H9 (cell line): ENCODE results near the gene VPS16. TPM values are rescaled to one million over a fixed set of nuclear protein-coding genes. Genes with fewer than 3 reads are reported as not detected.

ENCODE experiments used
- DNase-seq: peaks from one replicate; pipeline ENCODE4 v3.0.0-alpha.2; 2017
- H2AFZ ChIP-seq: one replicate; pipeline ENCODE4 v1.6.1; 2013; ENCODE audit warnings: mild to moderate bottlenecking, low read length, control low read depth, moderate library complexity
- H2AK5ac ChIP-seq: 2 replicates; pipeline ENCODE4 v1.6.1; 2013; ENCODE audit warnings: low read length, control low read depth, mixed read lengths; ENCODE audit not compliant: insufficient read length
- H2BK120ac ChIP-seq: one replicate; pipeline ENCODE4 v1.6.1; 2013; ENCODE audit warnings: low read depth, mild to moderate bottlenecking, low read length, control low read depth, inconsistent platforms; ENCODE audit not compliant: poor library complexity, severe bottlenecking
- H2BK12ac ChIP-seq: 2 replicates; pipeline ENCODE4 v1.6.1; 2013; ENCODE audit warnings: low read length, control low read depth, mixed read lengths, low read depth; ENCODE audit not compliant: insufficient read length
- H2BK15ac ChIP-seq: 2 replicates; pipeline ENCODE4 v1.6.1; 2013; ENCODE audit warnings: low read depth, low read length, control low read depth
- H2BK20ac ChIP-seq: one replicate; pipeline ENCODE4 v1.6.1; 2013; ENCODE audit warnings: low read depth, mild to moderate bottlenecking, low read length, control low read depth, inconsistent platforms; ENCODE audit not compliant: poor library complexity, severe bottlenecking
- H2BK5ac ChIP-seq: 2 replicates; pipeline ENCODE4 v1.6.1; 2013; ENCODE audit warnings: low read length, control low read depth, mixed read lengths; ENCODE audit not compliant: insufficient read length
- H3K14ac ChIP-seq: 2 replicates; pipeline ENCODE4 v1.6.1; 2013; ENCODE audit warnings: low read length, control low read depth; ENCODE audit not compliant: insufficient read depth
- H3K18ac ChIP-seq: 2 replicates; pipeline ENCODE4 v1.6.1; 2013; ENCODE audit warnings: low read depth, mild to moderate bottlenecking, mixed read lengths, low read length, control low read depth; ENCODE audit not compliant: insufficient read length
- H3K23ac ChIP-seq: 2 replicates; pipeline ENCODE4 v1.6.1; 2013; ENCODE audit warnings: low read length, control low read depth, mixed read lengths, low read depth; ENCODE audit not compliant: insufficient read length
- H3K23me2 ChIP-seq: 2 replicates; pipeline ENCODE4 v1.6.1; 2013; ENCODE audit warnings: low read depth, mild to moderate bottlenecking, mixed read lengths, low read length, control low read depth; ENCODE audit not compliant: insufficient read length, poor library complexity, severe bottlenecking
- H3K27ac ChIP-seq: 2 replicates; pipeline ENCODE4 v1.5.1; 2013; ENCODE audit warnings: low read length, control low read depth, mixed read lengths, low read depth; ENCODE audit not compliant: insufficient read length
- H3K27me3 ChIP-seq: 2 replicates; pipeline ENCODE4 v1.6.1; 2013; ENCODE audit warnings: low read length, control low read depth, inconsistent platforms; ENCODE audit not compliant: insufficient read depth
- H3K4ac ChIP-seq: 2 replicates; pipeline ENCODE4 v1.6.1; 2013; ENCODE audit warnings: low read depth, mild to moderate bottlenecking, control low read depth, inconsistent platforms, low read length, moderate library complexity
- H3K4me1 ChIP-seq: 2 replicates; pipeline ENCODE4 v1.6.1; 2013; ENCODE audit warnings: low read length, control low read depth, inconsistent platforms; ENCODE audit not compliant: insufficient read depth
- H3K4me2 ChIP-seq: 2 replicates; pipeline ENCODE4 v1.6.1; 2013; ENCODE audit warnings: low read length, control low read depth, mixed read lengths; ENCODE audit not compliant: insufficient read length, insufficient read depth
- H3K56ac ChIP-seq: 2 replicates; pipeline ENCODE4 v1.6.1; 2013; ENCODE audit warnings: low read depth, mild to moderate bottlenecking, mixed read lengths, low read length, control low read depth; ENCODE audit not compliant: insufficient read length
- H3K79me1 ChIP-seq: 2 replicates; pipeline ENCODE4 v1.6.1; 2013; ENCODE audit warnings: low read depth, mild to moderate bottlenecking, moderate library complexity, low read length, control low read depth, inconsistent platforms; ENCODE audit not compliant: insufficient read depth, poor library complexity, severe bottlenecking
- H3K79me2 ChIP-seq: 2 replicates; pipeline ENCODE4 v1.6.1; 2013; ENCODE audit warnings: low read length, control low read depth, inconsistent platforms; ENCODE audit not compliant: insufficient read depth
- H3K9ac ChIP-seq: 2 replicates; pipeline ENCODE4 v1.6.1; 2013; ENCODE audit warnings: low read length, control low read depth, mixed read lengths; ENCODE audit not compliant: insufficient read length; ENCODE audit errors: extremely low read depth
- H3K9me3 ChIP-seq: one replicate; pipeline ENCODE4 v1.6.1; 2013; ENCODE audit warnings: low read depth, low read length, inconsistent platforms; ENCODE audit not compliant: control insufficient read depth
- H3T11ph ChIP-seq: one replicate; pipeline ENCODE4 v1.6.1; 2013; ENCODE audit warnings: mild to moderate bottlenecking, low read length, control low read depth, inconsistent platforms
- H4K20me1 ChIP-seq: one replicate; pipeline ENCODE4 v1.6.1; 2013; ENCODE audit not compliant: control insufficient read depth, insufficient read length, insufficient read depth
- H4K5ac ChIP-seq: 2 replicates; pipeline ENCODE4 v1.6.1; 2013; ENCODE audit warnings: low read depth, mild to moderate bottlenecking, mixed read lengths, low read length, control low read depth; ENCODE audit not compliant: insufficient read length
- H4K8ac ChIP-seq: replicated peaks from 2 replicates; pipeline ENCODE4 v1.6.1; 2013; ENCODE audit warnings: low read length, control low read depth, mixed read lengths, low read depth; ENCODE audit not compliant: insufficient read length
- H4K91ac ChIP-seq: 2 replicates; pipeline ENCODE4 v1.6.1; 2013; ENCODE audit warnings: low read depth, mild to moderate bottlenecking, moderate library complexity, mixed read lengths, low read length, control low read depth; ENCODE audit not compliant: insufficient read length
- H3K27ac Mint-ChIP-seq, 3 experiments: 2 replicates in 2 of 3; 3 replicates in 1 of 3; pipeline ENCODE4 v1.8.0; 2020 to 2021; ENCODE audit warnings: mixed read lengths in 3 of 3, mild to moderate bottlenecking in 1 of 3, moderate library complexity in 1 of 3
- H3K27me3 Mint-ChIP-seq: 2 replicates; pipeline ENCODE4 v1.8.0; 2021; ENCODE audit warnings: low read depth, mild to moderate bottlenecking, moderate library complexity, mixed read lengths
- H3K36me3 Mint-ChIP-seq, 3 experiments: 2 replicates in 2 of 3; 3 replicates in 1 of 3; pipeline ENCODE4 v1.8.0; 2020 to 2021; ENCODE audit warnings: low read depth in 3 of 3, mixed read lengths in 3 of 3; ENCODE audit not compliant: insufficient read depth in 1 of 3
- H3K4me1 Mint-ChIP-seq, 2 experiments: 2 replicates each; pipeline ENCODE4 v1.8.0; 2020; ENCODE audit warnings: mixed read lengths in 2 of 2
- H3K4me3 Mint-ChIP-seq, 2 experiments: 2 replicates in 1 of 2; 3 replicates in 1 of 2; pipeline ENCODE4 v1.8.0; 2020 to 2021; ENCODE audit warnings: mild to moderate bottlenecking in 2 of 2, mixed read lengths in 2 of 2, moderate library complexity in 1 of 2
- H3K9me3 Mint-ChIP-seq, 2 experiments: 2 replicates in 1 of 2; 3 replicates in 1 of 2; pipeline ENCODE4 v1.8.0; 2020; ENCODE audit warnings: mild to moderate bottlenecking in 2 of 2, mixed read lengths in 2 of 2, moderate library complexity in 1 of 2
- CTCF ChIP-seq: fragments of 200-600 bp; sonication (generic); conservative IDR thresholded peaks from 3 replicates; pipeline ENCODE4 v1.8.0; 2021; ENCODE audit warnings: antibody characterized with exemption, mild to moderate bottlenecking
- WGBS: extraction: QIAGEN DNeasy Blood & Tissue Kit; methylation state at CpG from one replicate; pipeline ENCODE4 v1.1.7; 2013; ENCODE audit warnings: missing lambda C conversion rate, low lambda C conversion rate, mixed read lengths; ENCODE audit not compliant: insufficient read length; ENCODE audit errors: extremely low coverage; 5-methylcytosine and 5-hydroxymethylcytosine counted together
- total RNA-seq: library from RNA; stranded (reverse); gene quantifications from 2 replicates; pipeline ENCODE4 v1.2.1, GENCODE V29; 2021

The VPS16 gene
- total RNA-seq, 1 experiment from 2014 or later: 32.1 TPM

- Histone ChIP-seq H3K23me2 (peaks cover 3% of the 10 kb centered on the region), H4K20me1 (no peaks in the 10 kb centered on the region), H2AK5ac (no peak overlapping the region), H3K23ac (no peak overlapping the region), H4K5ac (no peak overlapping the region), H2BK5ac (no peak overlapping the region), H2AFZ (no peak overlapping the region), H3K79me1 (no peaks in the 10 kb centered on the region), H3K4me1 (no peaks in the 10 kb centered on the region; the same call in 1 of the 2 replicates), H3T11ph (no peak overlapping the region), H3K56ac (no peak overlapping the region), H3K9ac (no peak overlapping the region), H2BK15ac (no peak overlapping the region), H4K91ac (no peak overlapping the region), H2BK20ac (no peak overlapping the region), H3K27me3 (no peaks in the 10 kb centered on the region; the same call in 1 of the 2 replicates), H3K79me2 (no peaks in the 10 kb centered on the region), H3K14ac (no peak overlapping the region), H3K9me3 (no peaks in the 10 kb centered on the region), H3K4ac (no peak overlapping the region), H2BK12ac (no peak overlapping the region), H3K4me2 (no peak overlapping the region), H3K27ac (no peak overlapping the region), H2BK120ac (no peak overlapping the region), H3K18ac (no peak overlapping the region), H4K8ac (no peak overlapping the region)
- no peak for TF ChIP-seq CTCF
- no peak for DNase-seq
- no peaks in the 10 kb centered on the region; a peak in 1 of 5 replicates for H3K9me3 Mint-ChIP-seq
- WGBS: no CpG with 5 or more reads among the region's 20 CpGs
- H3K27ac Mint-ChIP-seq: no peak overlapping the region
- H3K4me1 Mint-ChIP-seq: peaks cover 19 to 20% of the 10 kb centered on the region in 2 experiments
- H3K27me3 Mint-ChIP-seq: peaks cover 10% of the 10 kb centered on the region
- peaks cover 23 to 66% (median 38%) of the 10 kb centered on the region in 3 experiments for H3K36me3 Mint-ChIP-seq
- no peak overlapping the region for H3K4me3 Mint-ChIP-seq
These were observed 44.4 kb upstream of the VPS16 start for GRCh38 chr20:2796011-2796660.
